Coronary artery (tissue), 2 donors: ENCODE measurements around the gene LLGL2.

Experiments used
- DNase-seq: peaks from one replicate; pipeline ENCODE4 v3.0.0-alpha.2; 2017; ENCODE audit warnings: low spot score
- H3K27ac ChIP-seq, 2 donors: fragments of 200-600 bp; sonication (generic); one replicate each; pipeline ENCODE4 v1.5.1; 2016 to 2019
- H3K4me3 ChIP-seq: fragments of 200-600 bp; sonication (generic); 2 replicates; pipeline ENCODE4 v1.5.1; 2016; ENCODE audit warnings: mild to moderate bottlenecking, moderate library complexity
- TF ChIP-seq, protein P1 (sequence below): fragments of 200-600 bp; sonication (generic); IDR thresholded peaks from one replicate; pipeline ENCODE4 v1.5.1; 2019; ENCODE audit warnings: antibody characterized with exemption

The LLGL2 gene

DNA sequence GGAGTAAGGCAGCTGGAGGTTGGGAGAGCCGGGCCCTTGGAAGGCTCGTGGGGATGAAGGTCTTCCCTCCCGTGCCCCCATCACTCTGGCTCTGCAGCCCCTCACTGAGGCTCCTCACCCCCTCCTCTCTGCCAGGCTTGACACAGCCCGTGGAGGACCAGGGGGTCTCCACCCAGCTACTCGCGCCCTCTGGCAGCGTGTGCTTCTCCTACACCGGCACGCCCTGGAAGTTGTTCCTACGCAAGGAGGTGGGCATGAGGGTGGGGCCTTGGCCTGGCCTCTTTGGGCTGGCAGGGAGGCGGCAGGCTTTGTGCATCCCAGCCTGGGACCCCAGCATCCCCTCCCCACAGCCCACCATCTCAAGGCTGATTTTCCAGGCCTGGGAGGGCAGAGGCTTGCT is 92.2 kb downstream of the LLGL2 start:
- Histone ChIP-seq H3K4me3 (no peak overlapping the region), H3K27ac (no peak overlapping the region)
- TF ChIP-seq, protein P1, sequence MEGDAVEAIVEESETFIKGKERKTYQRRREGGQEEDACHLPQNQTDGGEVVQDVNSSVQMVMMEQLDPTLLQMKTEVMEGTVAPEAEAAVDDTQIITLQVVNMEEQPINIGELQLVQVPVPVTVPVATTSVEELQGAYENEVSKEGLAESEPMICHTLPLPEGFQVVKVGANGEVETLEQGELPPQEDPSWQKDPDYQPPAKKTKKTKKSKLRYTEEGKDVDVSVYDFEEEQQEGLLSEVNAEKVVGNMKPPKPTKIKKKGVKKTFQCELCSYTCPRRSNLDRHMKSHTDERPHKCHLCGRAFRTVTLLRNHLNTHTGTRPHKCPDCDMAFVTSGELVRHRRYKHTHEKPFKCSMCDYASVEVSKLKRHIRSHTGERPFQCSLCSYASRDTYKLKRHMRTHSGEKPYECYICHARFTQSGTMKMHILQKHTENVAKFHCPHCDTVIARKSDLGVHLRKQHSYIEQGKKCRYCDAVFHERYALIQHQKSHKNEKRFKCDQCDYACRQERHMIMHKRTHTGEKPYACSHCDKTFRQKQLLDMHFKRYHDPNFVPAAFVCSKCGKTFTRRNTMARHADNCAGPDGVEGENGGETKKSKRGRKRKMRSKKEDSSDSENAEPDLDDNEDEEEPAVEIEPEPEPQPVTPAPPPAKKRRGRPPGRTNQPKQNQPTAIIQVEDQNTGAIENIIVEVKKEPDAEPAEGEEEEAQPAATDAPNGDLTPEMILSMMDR = no peak
- no peak for DNase-seq

DNA sequence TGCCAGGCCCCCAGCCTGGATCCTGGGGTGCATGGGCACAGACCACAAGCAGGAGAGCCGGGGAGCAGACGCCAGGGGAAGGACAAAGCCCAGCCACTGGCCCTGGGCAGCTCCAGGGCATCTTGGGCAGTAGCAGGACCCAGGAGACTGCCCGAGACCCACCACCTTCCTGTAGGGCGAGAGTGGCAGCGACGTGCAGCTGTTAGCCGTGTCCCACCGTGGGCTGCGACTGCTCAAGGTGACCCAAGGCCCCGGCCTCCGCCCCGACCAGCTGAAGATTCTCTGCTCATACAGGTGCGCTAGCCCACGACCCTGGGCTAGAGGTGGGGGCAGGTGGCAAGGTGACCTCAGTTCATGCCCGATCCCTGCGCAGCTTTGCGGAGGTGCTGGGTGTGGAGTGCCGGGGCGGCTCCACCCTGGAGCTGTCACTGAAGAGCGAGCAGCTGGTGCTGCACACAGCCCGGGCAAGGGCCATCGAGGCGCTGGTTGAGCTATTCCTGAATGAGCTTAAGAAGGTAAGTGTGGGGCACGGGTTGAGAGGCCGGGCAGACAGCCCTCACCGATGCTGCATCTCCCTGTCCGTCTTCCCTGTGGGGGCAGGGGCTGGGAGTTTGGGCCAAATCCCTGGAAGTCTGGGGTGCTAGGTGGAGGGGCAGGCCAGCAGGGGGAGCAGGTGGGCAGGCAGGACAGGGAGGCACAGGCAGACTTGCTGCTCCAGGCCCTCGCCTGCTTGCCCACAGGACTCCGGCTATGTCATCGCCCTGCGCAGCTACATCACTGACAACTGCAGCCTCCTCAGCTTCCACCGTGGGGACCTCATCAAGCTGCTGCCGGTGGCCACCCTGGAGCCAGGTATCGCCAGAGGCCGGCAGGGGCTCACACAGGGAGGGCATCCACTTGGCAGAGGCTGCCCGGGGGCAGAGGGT is 94.3 kb downstream of the LLGL2 start:
- TF ChIP-seq, protein P1 = no peak
- no peak for DNase-seq
- Histone ChIP-seq H3K4me3 (no peak overlapping the region), H3K27ac (no peak overlapping the region)

DNA sequence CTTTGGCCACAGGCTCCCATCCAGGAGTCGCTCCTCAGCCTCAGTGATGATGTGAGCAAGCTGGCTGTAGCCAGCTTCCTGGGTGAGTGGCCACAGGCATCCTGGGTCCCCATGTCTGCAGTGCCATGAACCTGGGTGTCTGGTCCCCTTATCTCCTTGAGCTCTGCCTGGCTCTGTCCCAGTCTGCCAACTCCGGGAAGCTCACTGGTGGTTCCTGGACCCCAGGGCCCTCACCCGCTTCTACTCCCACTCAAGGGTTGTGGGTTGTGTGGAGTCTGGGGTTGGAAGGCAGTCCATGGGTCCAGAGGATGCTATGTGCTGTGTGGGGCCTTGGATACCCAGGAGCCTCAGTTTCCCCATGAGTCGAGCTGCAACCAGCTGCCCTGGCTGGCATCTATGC is 96.0 kb downstream of the LLGL2 start:
- no peak overlapping the region for H3K4me3 ChIP-seq
- H3K27ac ChIP-seq = no peak overlapping the region
- DNase-seq = no peak
- TF ChIP-seq, protein P1 = no peak

DNA sequence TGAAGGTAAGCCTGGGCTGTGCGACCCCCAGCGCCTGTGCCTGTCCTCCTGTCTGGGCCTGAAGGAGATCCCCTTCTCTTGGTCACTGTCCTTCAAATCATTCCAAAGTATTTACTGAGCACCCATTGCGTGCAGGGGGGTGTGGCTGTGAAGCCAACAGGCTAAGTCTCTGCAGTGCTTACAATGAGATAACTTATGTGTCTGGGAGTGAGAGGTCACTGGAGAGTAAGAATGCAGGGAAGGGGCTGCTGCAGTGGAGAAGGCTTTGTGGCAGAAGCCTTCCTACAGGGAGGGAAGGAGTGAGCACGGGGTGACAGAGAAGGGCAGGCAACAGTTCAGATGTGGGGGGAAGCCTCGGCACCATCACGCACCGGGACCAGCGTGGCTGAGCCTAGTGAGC is 96.6 kb downstream of the LLGL2 start:
- H3K27ac ChIP-seq = no peak overlapping the region
- TF ChIP-seq, protein P1 = no peak
- H3K4me3 ChIP-seq = no peak overlapping the region
- DNase-seq = no peak

DNA sequence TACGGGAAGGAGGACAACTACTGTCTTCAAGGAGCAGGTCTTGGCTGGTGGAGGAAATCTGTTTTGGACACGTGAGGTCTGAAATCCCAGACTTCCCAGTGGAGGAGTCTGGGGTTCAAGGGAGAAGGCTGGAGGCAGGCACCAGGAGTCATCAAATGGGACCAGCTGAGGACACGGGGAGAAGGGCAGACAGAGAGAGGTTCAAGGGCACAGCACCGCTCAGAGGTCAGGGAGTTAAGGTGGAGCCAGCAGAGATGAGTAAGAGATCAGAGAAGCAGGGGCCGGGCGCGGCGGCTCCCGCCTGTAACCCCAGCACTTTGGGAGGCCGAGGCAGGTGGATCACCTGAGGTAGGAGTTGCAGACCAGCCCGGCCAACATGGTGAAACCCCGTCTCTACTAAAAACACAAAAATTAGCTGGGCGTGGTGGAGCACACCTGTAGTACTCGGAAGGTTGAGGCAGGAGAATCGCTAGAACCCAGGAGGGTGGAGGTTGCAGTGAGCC is 97.3 kb downstream of the LLGL2 start:
- no peak for DNase-seq
- no peak overlapping the region for H3K27ac ChIP-seq
- H3K4me3 ChIP-seq = no peak overlapping the region
- TF ChIP-seq, protein P1 = no peak

DNA sequence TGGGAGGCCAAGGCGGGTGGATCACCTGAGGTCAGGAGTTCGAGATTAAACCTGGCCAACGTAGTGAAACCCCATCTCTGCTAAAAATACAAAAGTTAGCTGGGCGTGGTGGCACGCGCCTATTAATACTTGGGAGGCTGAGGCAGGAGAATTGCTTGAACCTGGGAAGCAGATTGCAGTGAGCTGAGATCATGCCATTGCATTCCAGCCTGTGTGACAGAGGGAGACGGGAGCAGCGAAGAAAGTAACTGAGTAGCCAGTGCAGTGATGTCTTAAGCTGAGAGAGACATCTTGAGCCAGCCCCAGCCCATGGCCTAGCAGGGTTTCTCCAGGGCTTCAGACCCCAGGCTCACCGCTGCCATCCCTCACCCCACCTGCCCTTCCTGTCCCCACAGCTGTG is 97.9 kb downstream of the LLGL2 start:
- no peak for DNase-seq
- no peak overlapping the region for H3K4me3 ChIP-seq
- H3K27ac ChIP-seq = no peak overlapping the region
- TF ChIP-seq, protein P1 = no peak

DNA sequence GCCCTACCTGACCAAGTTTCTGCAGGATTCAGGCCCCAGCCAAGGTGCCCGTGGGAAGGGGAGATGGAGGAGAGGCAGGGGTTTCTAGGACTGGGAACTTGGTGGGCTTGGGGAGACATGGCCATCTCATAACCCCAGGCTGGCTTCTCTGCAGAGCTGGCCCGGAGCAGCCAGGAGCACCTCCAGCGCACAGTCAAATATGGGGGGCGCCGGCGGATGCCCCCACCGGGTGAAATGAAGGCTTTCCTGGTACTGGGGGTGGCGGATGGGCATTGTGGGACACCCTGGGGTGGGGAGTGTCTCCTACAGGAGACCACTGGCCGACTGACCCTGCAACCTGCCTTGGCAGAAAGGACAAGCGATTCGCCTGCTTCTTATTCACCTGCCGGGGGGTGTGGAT is 98.5 kb downstream of the LLGL2 start:
- TF ChIP-seq, protein P1 = no peak
- no peak for DNase-seq
- Histone ChIP-seq H3K4me3 (no peak overlapping the region), H3K27ac (no peak overlapping the region)
